ENCODE data around the gene CCNJL.
A peak's percentile ranks its signal among the peaks of the same experiment; 100 is the strongest.
"Not testable (repeated sequence)": the region's sequence is repeated elsewhere in the genome, so short reads cannot be mapped to it uniquely, and the experiment has no call there.

The CCNJL gene

GRCh38 chr5:160249570-160249969, 62.8 kb downstream of the CCNJL start:
- H3K36me3 Mint-ChIP-seq, H3K27ac Mint-ChIP-seq, H3K4me1 Mint-ChIP-seq, H3K9me3 Mint-ChIP-seq, H3K4me3 Mint-ChIP-seq, ATAC-seq: not testable (repeated sequence)
- H3K27me3 Mint-ChIP-seq: peaks cover 30% of the 10 kb centered on the region

- Mint-ChIP-seq H3K4me3 (no peak overlapping the region), H3K9me3 (no peaks in the 10 kb centered on the region), H3K4me1 (no peaks in the 10 kb centered on the region), H3K27ac (no peak overlapping the region), H3K27me3 (peaks cover 7% of the 10 kb centered on the region), H3K36me3 (no peaks in the 10 kb centered on the region)
- ATAC-seq: no peak
These were observed 66.8 kb downstream of the CCNJL start for GRCh38 chr5:160245506-160246086.

DNA sequence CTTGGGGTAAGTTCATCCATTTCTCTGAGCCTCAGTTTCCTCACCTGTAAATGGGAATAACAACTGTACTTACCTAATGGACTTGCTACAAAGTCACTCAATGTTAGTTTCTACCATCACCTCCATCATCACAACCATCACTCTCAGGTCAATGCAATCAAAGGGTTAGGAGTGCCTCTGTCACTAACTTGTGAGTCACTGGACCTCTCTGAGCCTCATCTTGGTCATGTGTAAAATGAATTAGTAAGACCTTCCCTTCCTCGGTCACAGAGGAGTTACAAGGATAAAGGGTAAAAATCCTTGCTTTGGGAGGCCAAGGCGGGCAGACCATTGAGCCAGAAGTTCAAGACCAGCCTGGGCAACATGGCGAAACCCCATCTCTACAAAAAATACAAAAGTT, 70.2 kb downstream of the CCNJL start:
- no peak overlapping the region for H3K4me3 Mint-ChIP-seq
- H3K36me3 Mint-ChIP-seq: no peaks in the 10 kb centered on the region
- H3K4me1 Mint-ChIP-seq: no peaks in the 10 kb centered on the region
- peaks cover 23% of the 10 kb centered on the region for H3K27me3 Mint-ChIP-seq
- ATAC-seq: no peak
- no peaks in the 10 kb centered on the region for H3K9me3 Mint-ChIP-seq
- no peak overlapping the region for H3K27ac Mint-ChIP-seq

GRCh38 chr5:160240350-160240749, 72.0 kb downstream of the CCNJL start:
- Mint-ChIP-seq H3K4me3 (no peak overlapping the region), H3K4me1 (no peaks in the 10 kb centered on the region), H3K27ac (no peak overlapping the region)

GRCh38 chr5:160237571-160238093, 74.7 kb downstream of the CCNJL start:
- no peaks in the 10 kb centered on the region for H3K9me3 Mint-ChIP-seq
- no peak overlapping the region for H3K4me3 Mint-ChIP-seq
- no peak for ATAC-seq
- peaks cover 34% of the 10 kb centered on the region for H3K27me3 Mint-ChIP-seq
- no peak overlapping the region for H3K27ac Mint-ChIP-seq
- no peaks in the 10 kb centered on the region for H3K36me3 Mint-ChIP-seq
- no peaks in the 10 kb centered on the region for H3K4me1 Mint-ChIP-seq

More at GRCh38 chr5:160240350-160240749, 72.0 kb downstream of the CCNJL start:
- H3K9me3 Mint-ChIP-seq: no peaks in the 10 kb centered on the region
- peaks cover 32% of the 10 kb centered on the region for H3K27me3 Mint-ChIP-seq
- ATAC-seq: no peak
- H3K36me3 Mint-ChIP-seq: no peaks in the 10 kb centered on the region

DNA sequence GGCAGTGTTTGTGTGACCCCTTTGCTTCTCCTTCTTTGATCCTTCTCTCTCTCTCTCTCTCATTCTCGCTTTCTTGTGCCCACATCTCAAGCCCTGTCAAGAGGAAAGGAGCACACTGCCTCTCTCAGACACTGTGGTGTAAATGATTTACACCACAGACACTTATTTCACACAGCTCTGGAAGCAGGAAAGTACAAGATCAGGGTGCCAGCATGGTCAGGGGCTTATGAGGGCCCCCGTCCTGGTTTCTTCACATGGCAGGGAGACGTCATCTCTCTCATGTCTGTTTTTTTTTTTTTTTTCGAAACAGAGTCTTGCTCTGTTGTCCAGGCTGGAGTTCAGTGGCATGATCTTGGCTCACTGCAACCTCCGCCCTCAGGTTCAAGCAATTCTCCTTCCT, 76.6 kb downstream of the CCNJL start:
- Mint-ChIP-seq H3K4me3 (no peak overlapping the region), H3K27ac (no peak overlapping the region), H3K36me3 (no peaks in the 10 kb centered on the region), H3K27me3 (peaks cover 34% of the 10 kb centered on the region), H3K9me3 (no peaks in the 10 kb centered on the region), H3K4me1 (peaks cover 8% of the 10 kb centered on the region)
- no peak for ATAC-seq

DNA sequence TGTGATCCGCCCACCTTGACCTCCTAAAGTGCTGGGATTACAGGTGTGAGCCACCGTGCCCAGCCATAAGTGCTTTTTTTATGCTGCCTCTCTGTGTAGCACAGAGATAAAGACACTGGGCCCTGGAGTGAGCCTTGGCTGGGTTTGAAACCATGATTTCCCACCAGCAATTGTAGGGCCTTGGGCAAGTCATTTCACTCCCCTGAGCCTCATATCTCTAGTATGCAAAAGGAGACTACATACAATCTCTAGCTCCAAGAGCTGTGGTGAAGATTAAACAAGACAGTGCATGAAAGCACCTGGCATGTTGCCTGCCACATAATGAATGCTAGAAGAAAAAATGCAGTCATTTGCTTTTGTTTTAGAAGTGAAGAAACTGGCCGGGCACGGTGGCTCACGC, 79.1 kb downstream of the CCNJL start:
- Mint-ChIP-seq H3K4me1 (peaks cover 11% of the 10 kb centered on the region), H3K9me3 (no peaks in the 10 kb centered on the region), H3K27ac (no peak overlapping the region), H3K36me3 (no peaks in the 10 kb centered on the region), H3K27me3 (peaks cover 22% of the 10 kb centered on the region), H3K4me3 (no peak overlapping the region)
- ATAC-seq: no peak

DNA sequence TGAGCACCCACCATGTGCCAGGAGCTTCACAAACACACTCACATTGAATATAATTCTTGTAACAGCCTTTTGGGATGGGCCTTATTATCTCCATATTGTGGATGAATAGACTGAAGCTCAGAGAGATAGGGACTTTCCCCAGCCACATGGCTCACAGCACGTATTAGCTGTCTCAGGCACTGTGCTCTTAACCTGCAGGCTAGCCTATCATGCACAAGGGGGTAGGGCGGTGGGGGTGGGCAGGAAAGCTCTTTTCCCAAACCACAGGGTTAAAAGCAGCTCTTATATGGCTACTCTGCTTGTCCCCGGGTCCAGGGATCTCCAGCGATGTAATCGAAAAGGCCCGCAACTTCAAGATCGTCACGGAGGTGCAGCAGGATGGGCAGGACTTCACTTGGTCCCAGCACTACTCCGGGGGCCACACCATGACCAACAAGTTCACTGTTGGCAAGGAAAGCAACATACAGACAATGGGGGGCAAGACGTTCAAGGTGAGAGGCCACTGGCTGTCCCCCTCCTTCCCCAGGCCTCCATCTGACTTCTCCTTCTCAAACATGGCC, 80.5 kb downstream of the CCNJL start:
- no peaks in the 10 kb centered on the region for H3K9me3 Mint-ChIP-seq
- peak overlapping the region; percentile 53 for H3K27ac Mint-ChIP-seq
- H3K27me3 Mint-ChIP-seq: peaks cover 9% of the 10 kb centered on the region
- H3K36me3 Mint-ChIP-seq: no peaks in the 10 kb centered on the region
- H3K4me1 Mint-ChIP-seq: peaks cover 11% of the 10 kb centered on the region
- ATAC-seq: no peak
- H3K4me3 Mint-ChIP-seq: no peak overlapping the region

DNA sequence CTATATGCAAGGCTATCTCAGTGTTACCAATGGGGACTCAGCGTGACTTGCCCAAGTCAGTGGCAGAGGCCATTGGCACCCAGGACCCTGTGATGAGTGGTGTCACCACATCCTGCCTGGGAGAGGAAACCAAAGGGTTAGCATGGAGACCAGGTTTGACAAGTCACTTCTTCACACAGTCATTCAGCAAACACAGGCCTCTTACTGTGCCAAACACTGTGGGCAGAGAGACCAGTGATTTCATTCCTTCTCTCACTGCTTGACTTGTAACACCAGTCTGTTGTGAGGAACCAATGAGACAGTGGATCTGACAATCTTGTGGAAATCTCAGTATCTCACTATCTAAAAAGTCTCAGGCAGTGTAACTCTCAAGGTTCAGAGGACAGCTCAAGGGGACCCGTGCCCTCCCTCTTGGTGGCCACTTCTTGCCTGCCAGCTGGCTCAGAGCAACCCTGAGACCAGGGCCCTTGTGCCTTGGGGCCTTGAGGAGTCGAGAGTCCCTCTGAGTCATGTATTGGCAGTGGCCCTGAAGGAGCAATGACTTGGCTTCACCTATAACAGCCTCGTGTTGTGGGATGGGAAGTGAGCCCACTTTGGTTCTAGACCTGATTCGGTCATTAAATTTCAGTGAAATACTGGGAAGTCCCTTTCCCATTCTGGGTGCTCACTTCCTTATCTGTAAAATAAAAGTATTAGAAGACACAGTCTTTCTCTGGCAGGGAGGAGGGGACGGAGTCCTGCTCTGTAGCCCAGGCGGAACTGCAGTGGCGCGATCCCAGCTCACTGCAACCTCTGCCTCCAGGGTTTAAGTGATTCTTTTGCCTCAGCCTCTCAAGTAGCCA, 81.5 kb downstream of the CCNJL start:
- peak; percentile 85 for ATAC-seq
- Mint-ChIP-seq H3K9me3 (no peaks in the 10 kb centered on the region), H3K4me1 (peaks cover 11% of the 10 kb centered on the region), H3K4me3 (no peak overlapping the region), H3K27me3 (peaks cover 9% of the 10 kb centered on the region), H3K36me3 (no peaks in the 10 kb centered on the region), H3K27ac (peak overlapping the region; percentile 53)

DNA sequence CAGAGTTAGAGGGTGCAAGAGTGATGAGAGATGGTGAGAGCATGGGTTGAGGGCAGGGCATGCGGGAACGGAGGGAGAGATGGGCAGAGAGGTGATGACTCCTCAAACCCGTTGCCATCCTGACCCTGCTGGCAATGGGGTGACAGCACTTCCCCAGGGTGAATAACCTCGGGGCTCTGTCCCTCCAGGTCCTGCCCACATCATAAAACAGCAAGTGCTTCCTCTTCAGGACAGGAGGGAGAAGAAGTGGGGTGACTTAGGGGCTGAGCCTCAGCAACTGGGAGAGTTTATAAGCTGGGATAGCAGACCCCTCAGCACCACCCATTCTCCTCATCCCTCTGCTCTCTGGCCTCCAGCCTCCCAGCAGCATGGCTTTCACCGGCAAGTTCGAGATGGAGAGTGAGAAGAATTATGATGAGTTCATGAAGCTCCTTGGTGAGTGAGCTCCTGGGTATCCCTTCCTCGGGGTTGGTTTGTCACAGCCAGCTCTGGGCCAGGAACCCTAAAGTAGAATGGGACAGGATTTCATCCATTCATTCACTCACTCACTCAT, 83.1 kb downstream of the CCNJL start, which contains the start of gene FABP6:
Gene FABP6 (plus strand): TSS at position 317 of the 553 bp plus-strand sequence. CDS start 52 bp downstream, at position 369.
- H3K27ac Mint-ChIP-seq: no peak within 1 kb of the TSS
- H3K27me3 Mint-ChIP-seq: peaks cover 8% of the 10 kb centered on the region

GRCh38 chr5:160227012-160227411, 85.4 kb downstream of the CCNJL start:
- no peak for ATAC-seq
- Mint-ChIP-seq H3K36me3 (peaks cover 5% of the 10 kb centered on the region), H3K4me1 (peaks cover 11% of the 10 kb centered on the region), H3K27me3 (peaks cover 17% of the 10 kb centered on the region), H3K4me3 (no peak overlapping the region), H3K9me3 (peaks cover 2% of the 10 kb centered on the region), H3K27ac (no peak overlapping the region)

More for the DNA sequence above, 83.1 kb downstream of the CCNJL start, which contains the start of gene FABP6:
- no peaks in the 10 kb centered on the region for H3K9me3 Mint-ChIP-seq
- H3K4me3 Mint-ChIP-seq: no peak within 1 kb of the TSS
- ATAC-seq: no peak
- no peaks in the 10 kb centered on the region for H3K36me3 Mint-ChIP-seq
- H3K4me1 Mint-ChIP-seq: peaks cover 11% of the 10 kb centered on the region

DNA sequence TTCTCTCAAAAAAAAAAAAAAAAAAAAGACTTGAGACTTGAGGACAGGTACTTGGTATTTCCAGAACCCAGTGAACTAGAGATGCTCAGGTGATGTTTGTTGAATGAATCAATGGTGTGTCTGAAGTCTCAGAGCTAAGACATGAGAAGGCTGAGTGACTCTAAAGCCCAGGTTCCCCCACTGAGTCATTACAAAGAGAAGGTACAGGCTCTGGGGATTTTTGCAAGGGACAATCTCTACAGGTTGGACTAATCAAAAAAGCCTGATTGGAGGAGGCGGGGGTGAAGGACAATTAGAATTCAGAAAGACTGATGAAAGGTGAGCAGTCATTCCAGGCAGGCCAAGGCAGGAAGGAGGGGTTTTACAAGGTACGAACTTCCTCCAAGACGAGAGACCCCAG, 91.3 kb downstream of the CCNJL start:
- Mint-ChIP-seq H3K36me3 (peaks cover 5% of the 10 kb centered on the region), H3K27me3 (peaks cover 36% of the 10 kb centered on the region), H3K27ac (no peak overlapping the region), H3K9me3 (peaks cover 2% of the 10 kb centered on the region), H3K4me3 (no peak overlapping the region), H3K4me1 (no peaks in the 10 kb centered on the region)
- ATAC-seq: no peak

GRCh38 chr5:160219356-160219755, 93.0 kb downstream of the CCNJL start:
- H3K27ac Mint-ChIP-seq: no peak overlapping the region

DNA sequence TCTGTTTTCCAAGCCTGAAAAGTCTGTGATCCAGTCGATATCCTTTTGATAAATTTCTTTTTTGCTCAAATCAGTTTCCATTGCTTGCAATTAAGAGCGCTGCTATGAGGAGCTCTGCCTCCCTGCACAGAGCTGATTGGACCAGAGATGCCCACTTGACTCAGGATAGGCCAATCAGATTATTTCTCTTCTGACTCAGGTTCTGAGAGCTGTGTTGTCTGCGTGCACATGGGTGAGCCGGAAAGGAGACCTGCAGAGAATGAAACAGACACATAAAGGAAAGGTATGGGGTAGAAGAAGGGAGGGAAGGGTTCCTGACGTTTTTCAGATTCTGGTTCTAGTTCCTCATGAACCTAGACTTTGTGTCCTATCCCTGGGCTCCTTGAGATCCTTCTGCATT, 98.8 kb downstream of the CCNJL start:
- no peaks in the 10 kb centered on the region for H3K9me3 Mint-ChIP-seq
- no peaks in the 10 kb centered on the region for H3K4me1 Mint-ChIP-seq
- H3K27me3 Mint-ChIP-seq: peaks cover 31% of the 10 kb centered on the region
- no peaks in the 10 kb centered on the region for H3K36me3 Mint-ChIP-seq
- no peak for ATAC-seq
- H3K27ac Mint-ChIP-seq: no peak overlapping the region
- H3K4me3 Mint-ChIP-seq: no peak overlapping the region

More at GRCh38 chr5:160219356-160219755, 93.0 kb downstream of the CCNJL start:
- no peaks in the 10 kb centered on the region for H3K4me1 Mint-ChIP-seq
- ATAC-seq: no peak
- H3K9me3 Mint-ChIP-seq: peaks cover 2% of the 10 kb centered on the region
- peaks cover 45% of the 10 kb centered on the region for H3K27me3 Mint-ChIP-seq
- no peak overlapping the region for H3K4me3 Mint-ChIP-seq
- H3K36me3 Mint-ChIP-seq: peaks cover 5% of the 10 kb centered on the region

- no peak overlapping the region for H3K4me3 Mint-ChIP-seq
- ATAC-seq: no peak
- H3K9me3 Mint-ChIP-seq: no peaks in the 10 kb centered on the region
- H3K36me3 Mint-ChIP-seq: no peaks in the 10 kb centered on the region
- H3K27me3 Mint-ChIP-seq: peaks cover 37% of the 10 kb centered on the region
- H3K4me1 Mint-ChIP-seq: no peaks in the 10 kb centered on the region
- H3K27ac Mint-ChIP-seq: no peak overlapping the region
These were observed 101.0 kb downstream of the CCNJL start for GRCh38 chr5:160211352-160211751.
